Heart left ventricle (tissue), 13 donors: ENCODE results near the gene KCNK15.

ENCODE experiments used
- POLR2A ChIP-seq, 2 donors: fragments of 450-650 bp; IDR thresholded peaks; one replicate each; pipeline ENCODE4 v1.6.1; 2017; ENCODE audit warnings: antibody characterized with exemption in 2 of 2, mild to moderate bottlenecking in 2 of 2, moderate library complexity in 2 of 2
- TF ChIP-seq, protein P1 (sequence below), 12 donors: fragments of 200-600 bp; sonication (generic) in 4 of 12; IDR thresholded peaks; one replicate each; pipeline versions ENCODE4 v1.5.0 to v1.8.0; 2018 to 2022; ENCODE audit warnings: antibody characterized with exemption in 12 of 12, mild to moderate bottlenecking in 5 of 12
- donor health status: ischemic (EF 13 %, LVEDD 7.1; RV severe dilation, severe dysfunction).
- donor health status: DM: no; HTN: yes; CAD: no.
- donor health status: DM: no; HTN: no; CAD: no.
- donor health status: ischemic (EF 25% LVEDD 6.9; RV normal size, moderate dysfunction).
- donor health status: ischemic (EF 25% LVEDD 5.7; RV mildly dilated, moderate dysfunction).
- donor health status: ischemic (EF 35%, LVEDD 5.7; RV mildly dilated, moderate dysfunction).
- donor health status: nonischemic (EF 11% LVEDD 7.7; RV severe dilation, severe dysfunction).
- donor health status: DM: yes; HTN: yes; CAD: no.
- donor health status: PGD.
- donor health status: ischemic (EF 29% LVEDD 5.4; RV normal size, mild dysfunction).
- donor health status: nonischemic (EF 23%, LVEDD 6.1; RV moderate dilation, normal function).

DNA sequence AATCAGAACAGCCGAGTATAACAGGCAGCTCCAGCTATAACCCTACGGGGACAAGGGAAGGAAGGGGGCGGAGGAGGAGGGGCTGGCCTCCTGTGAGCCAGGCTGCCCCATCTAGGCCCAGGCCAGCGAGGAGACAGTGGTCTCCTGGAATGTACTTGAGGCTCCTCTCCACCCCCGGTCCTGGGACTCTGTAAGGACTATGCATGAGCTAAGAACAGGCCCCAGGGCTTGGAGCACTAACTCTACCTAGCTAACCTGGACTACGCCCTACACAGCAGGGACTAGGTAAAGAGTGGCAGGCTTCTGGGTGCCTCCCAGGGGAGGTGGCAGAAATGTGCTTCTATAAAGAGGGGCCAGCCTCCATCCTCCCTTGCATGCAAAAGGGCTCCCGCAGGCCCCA, 8.9 kb downstream of the KCNK15 start:
- TF ChIP-seq, protein P1, sequence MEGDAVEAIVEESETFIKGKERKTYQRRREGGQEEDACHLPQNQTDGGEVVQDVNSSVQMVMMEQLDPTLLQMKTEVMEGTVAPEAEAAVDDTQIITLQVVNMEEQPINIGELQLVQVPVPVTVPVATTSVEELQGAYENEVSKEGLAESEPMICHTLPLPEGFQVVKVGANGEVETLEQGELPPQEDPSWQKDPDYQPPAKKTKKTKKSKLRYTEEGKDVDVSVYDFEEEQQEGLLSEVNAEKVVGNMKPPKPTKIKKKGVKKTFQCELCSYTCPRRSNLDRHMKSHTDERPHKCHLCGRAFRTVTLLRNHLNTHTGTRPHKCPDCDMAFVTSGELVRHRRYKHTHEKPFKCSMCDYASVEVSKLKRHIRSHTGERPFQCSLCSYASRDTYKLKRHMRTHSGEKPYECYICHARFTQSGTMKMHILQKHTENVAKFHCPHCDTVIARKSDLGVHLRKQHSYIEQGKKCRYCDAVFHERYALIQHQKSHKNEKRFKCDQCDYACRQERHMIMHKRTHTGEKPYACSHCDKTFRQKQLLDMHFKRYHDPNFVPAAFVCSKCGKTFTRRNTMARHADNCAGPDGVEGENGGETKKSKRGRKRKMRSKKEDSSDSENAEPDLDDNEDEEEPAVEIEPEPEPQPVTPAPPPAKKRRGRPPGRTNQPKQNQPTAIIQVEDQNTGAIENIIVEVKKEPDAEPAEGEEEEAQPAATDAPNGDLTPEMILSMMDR (IDR thresholded peaks at IDR 0.05), result no peak
- no peak for TF ChIP-seq POLR2A (IDR thresholded peaks at IDR 0.05)
